Large intestine (tissue), 3 donors: ENCODE data around the gene PPP1R9A. TPM values are rescaled to one million over a fixed set of nuclear protein-coding genes. Genes with fewer than 3 reads are reported as not detected.
A peak's percentile ranks its signal among the peaks of the same experiment; 100 is the strongest.

Source experiments
- DNase-seq, 2 donors: peaks; one replicate each; pipeline versions ENCODE4 v3.0.0 to v3.0.0-alpha.2; 2013
- H3K27ac ChIP-seq: one replicate; pipeline ENCODE4 v1.5.1; 2013; ENCODE audit warnings: low read length
- H3K27me3 ChIP-seq: 2 replicates; pipeline ENCODE4 v1.6.1; 2013; ENCODE audit warnings: low read length; ENCODE audit not compliant: control insufficient read depth, insufficient read depth
- H3K36me3 ChIP-seq: 2 replicates; pipeline ENCODE4 v1.6.1; 2013; ENCODE audit warnings: low read length; ENCODE audit not compliant: control insufficient read depth, insufficient read depth
- H3K4me1 ChIP-seq: one replicate; pipeline ENCODE4 v1.6.1; 2013; ENCODE audit warnings: low read length; ENCODE audit not compliant: control insufficient read depth, insufficient read depth
- H3K4me3 ChIP-seq: one replicate; pipeline ENCODE4 v1.5.1; 2013; ENCODE audit warnings: low read length
- H3K9me3 ChIP-seq: one replicate; pipeline ENCODE4 v1.6.1; 2013; ENCODE audit warnings: mild to moderate bottlenecking, low read depth, low read length, moderate library complexity; ENCODE audit not compliant: control insufficient read depth
- WGBS: methylation state at CpG from one replicate; pipeline ENCODE4 v1.1.5; 2013; ENCODE audit warnings: low lambda C conversion rate; ENCODE audit not compliant: insufficient coverage; 5-methylcytosine and 5-hydroxymethylcytosine counted together
- polyA plus RNA-seq: library from polyadenylated mRNA; unstranded; fragments of 120-200 nt; gene quantifications from one replicate; pipeline ENCODE4 v1.2.1, GENCODE V29; 2013

The PPP1R9A gene
- polyA plus RNA-seq, 1 donor: 16.7 TPM

- Histone ChIP-seq H3K4me1 (no peaks in the 10 kb centered on the region), H3K36me3 (no peaks in the 10 kb centered on the region), H3K27ac (no peak overlapping the region), H3K9me3 (no peaks in the 10 kb centered on the region), H3K4me3 (no peak overlapping the region), H3K27me3 (no peaks in the 10 kb centered on the region)
- DNase-seq: no peak
- no CpG with 5 or more reads among the region's 1 CpG for WGBS
Observed at GRCh38 chr7:95198863-95199262, 291.5 kb downstream of the PPP1R9A start.

- 80% methylated on average over 1 of the region's 3 CpGs for WGBS
Observed at GRCh38 chr7:95199779-95200558, 292.6 kb downstream of the PPP1R9A start.

GRCh38 chr7:95200741-95201140, 293.3 kb downstream of the PPP1R9A start:
- H3K27me3 ChIP-seq: no peaks in the 10 kb centered on the region
- H3K36me3 ChIP-seq: no peaks in the 10 kb centered on the region
- no peaks in the 10 kb centered on the region for H3K4me1 ChIP-seq
- no peak for DNase-seq
- no peak overlapping the region for H3K27ac ChIP-seq
- no CpG with 5 or more reads among the region's 1 CpG for WGBS
- H3K9me3 ChIP-seq: peaks cover 5% of the 10 kb centered on the region
- no peak overlapping the region for H3K4me3 ChIP-seq

More at GRCh38 chr7:95199779-95200558, 292.6 kb downstream of the PPP1R9A start:
- DNase-seq: peak; percentile 41 to 50
- H3K36me3 ChIP-seq: no peaks in the 10 kb centered on the region
- peaks cover 5% of the 10 kb centered on the region for H3K9me3 ChIP-seq
- H3K4me1 ChIP-seq: no peaks in the 10 kb centered on the region
- H3K27me3 ChIP-seq: no peaks in the 10 kb centered on the region
- no peak overlapping the region for H3K27ac ChIP-seq
- H3K4me3 ChIP-seq: no peak overlapping the region

- H3K4me1 ChIP-seq: no peaks in the 10 kb centered on the region
- no peaks in the 10 kb centered on the region for H3K27me3 ChIP-seq
- no peak overlapping the region for H3K27ac ChIP-seq
- H3K9me3 ChIP-seq: peaks cover 5% of the 10 kb centered on the region
- no peak for DNase-seq
- H3K36me3 ChIP-seq: no peaks in the 10 kb centered on the region
- H3K4me3 ChIP-seq: no peak overlapping the region
Observed at GRCh38 chr7:95201727-95202126, 294.3 kb downstream of the PPP1R9A start.

- no peaks in the 10 kb centered on the region for H3K36me3 ChIP-seq
- no peaks in the 10 kb centered on the region for H3K27me3 ChIP-seq
- DNase-seq: no peak
- no peak overlapping the region for H3K4me3 ChIP-seq
- no CpG with 5 or more reads among the region's 6 CpGs for WGBS
- H3K27ac ChIP-seq: no peak overlapping the region
- peaks cover 5% of the 10 kb centered on the region for H3K9me3 ChIP-seq
- H3K4me1 ChIP-seq: no peaks in the 10 kb centered on the region
Observed at GRCh38 chr7:95204618-95205017, 297.2 kb downstream of the PPP1R9A start.

- H3K27ac ChIP-seq: no peak overlapping the region
Observed at GRCh38 chr7:95205665-95206225, 298.4 kb downstream of the PPP1R9A start.

GRCh38 chr7:95209276-95209675, 301.9 kb downstream of the PPP1R9A start:
- no peak overlapping the region for H3K4me3 ChIP-seq
- H3K27me3 ChIP-seq: no peaks in the 10 kb centered on the region
- no peak for DNase-seq
- H3K9me3 ChIP-seq: peaks cover 5% of the 10 kb centered on the region
- no peaks in the 10 kb centered on the region for H3K4me1 ChIP-seq
- WGBS: no CpG with 5 or more reads among the region's 2 CpGs
- H3K27ac ChIP-seq: no peak overlapping the region
- H3K36me3 ChIP-seq: peaks cover 2% of the 10 kb centered on the region

More at GRCh38 chr7:95205665-95206225, 298.4 kb downstream of the PPP1R9A start:
- Histone ChIP-seq H3K9me3 (peaks cover 5% of the 10 kb centered on the region), H3K4me1 (no peaks in the 10 kb centered on the region), H3K36me3 (no peaks in the 10 kb centered on the region), H3K27me3 (no peaks in the 10 kb centered on the region), H3K4me3 (no peak overlapping the region)
- DNase-seq: no peak
- WGBS: no CpG with 5 or more reads among the region's 1 CpG

GRCh38 chr7:95209788-95210187, 302.4 kb downstream of the PPP1R9A start:
- Histone ChIP-seq H3K4me1 (no peaks in the 10 kb centered on the region), H3K27ac (no peak overlapping the region), H3K4me3 (no peak overlapping the region), H3K36me3 (peaks cover 2% of the 10 kb centered on the region), H3K9me3 (peaks cover under 1% of the 10 kb centered on the region), H3K27me3 (no peaks in the 10 kb centered on the region)
- no peak for DNase-seq
- WGBS: 100% methylated on average over 2 of the region's 2 CpGs

GRCh38 chr7:95213148-95213547, 305.8 kb downstream of the PPP1R9A start:
- Histone ChIP-seq H3K27me3 (no peaks in the 10 kb centered on the region), H3K27ac (no peak overlapping the region), H3K9me3 (no peaks in the 10 kb centered on the region), H3K4me3 (no peak overlapping the region), H3K36me3 (peaks cover 2% of the 10 kb centered on the region), H3K4me1 (no peaks in the 10 kb centered on the region)
- no CpG with 5 or more reads among the region's 2 CpGs for WGBS
- DNase-seq: no peak

GRCh38 chr7:95213809-95214492, 306.6 kb downstream of the PPP1R9A start:
- no peak overlapping the region for H3K4me3 ChIP-seq
- no peaks in the 10 kb centered on the region for H3K9me3 ChIP-seq
- H3K36me3 ChIP-seq: peaks cover 2% of the 10 kb centered on the region
- no peak overlapping the region for H3K27ac ChIP-seq
- H3K27me3 ChIP-seq: no peaks in the 10 kb centered on the region
- no peaks in the 10 kb centered on the region for H3K4me1 ChIP-seq
- WGBS: 100% methylated on average over 2 of the region's 6 CpGs
- no peak for DNase-seq
